HG02970 (cell line): ENCODE measurements around the gene CFAP100.

Experiments used
- ATAC-seq: cut with Tn5 transposase; IDR thresholded peaks from one replicate; pipeline ENCODE4 v1.9.1; 2021; ENCODE audit warnings: mild to moderate bottlenecking, moderate library complexity, moderate number of reproducible peaks; ENCODE audit not compliant: unreplicated experiment, low FRiP score

Gene CFAP100

GRCh38 chr3:126399351-126399735, 4.6 kb downstream of the CFAP100 start:
- no peak for ATAC-seq

GRCh38 chr3:126399756-126400155, 5.0 kb downstream of the CFAP100 start:
- no peak for ATAC-seq

- ATAC-seq = no peak
Observed at GRCh38 chr3:126401611-126402160, 7.0 kb downstream of the CFAP100 start.

GRCh38 chr3:126402178-126402577, 7.5 kb downstream of the CFAP100 start:
- ATAC-seq = no peak

GRCh38 chr3:126402666-126403302, 8.1 kb downstream of the CFAP100 start:
- no peak for ATAC-seq

GRCh38 chr3:126406389-126407296, 11.9 kb downstream of the CFAP100 start:
- ATAC-seq = no peak

GRCh38 chr3:126407412-126408044, 12.8 kb downstream of the CFAP100 start:
- ATAC-seq = no peak

- no peak for ATAC-seq
Observed at GRCh38 chr3:126408099-126408498, 13.4 kb downstream of the CFAP100 start.

- no peak for ATAC-seq
Observed at GRCh38 chr3:126412841-126413692, 18.4 kb downstream of the CFAP100 start.

- ATAC-seq = no peak
Observed at GRCh38 chr3:126413693-126414080, 19.0 kb downstream of the CFAP100 start.

- no peak for ATAC-seq
Observed at GRCh38 chr3:126414406-126414805, 19.7 kb downstream of the CFAP100 start.

- ATAC-seq = no peak
Observed at GRCh38 chr3:126414961-126415660, 20.4 kb downstream of the CFAP100 start.

GRCh38 chr3:126415661-126416591, 21.2 kb downstream of the CFAP100 start:
- no peak for ATAC-seq

- no peak for ATAC-seq
Observed at GRCh38 chr3:126416943-126417342, 22.2 kb downstream of the CFAP100 start.

- no peak for ATAC-seq
Observed at GRCh38 chr3:126417515-126417914, 22.8 kb downstream of the CFAP100 start.

GRCh38 chr3:126417981-126418530, 23.3 kb downstream of the CFAP100 start:
- no peak for ATAC-seq

GRCh38 chr3:126418661-126419131, 24.0 kb downstream of the CFAP100 start:
- ATAC-seq = no peak

- ATAC-seq = no peak
Observed at GRCh38 chr3:126419151-126419703, 24.5 kb downstream of the CFAP100 start.
